Measurements from ENCODE around the gene DNAJC2. TPM values are rescaled to one million over a fixed set of nuclear protein-coding genes. Genes with fewer than 3 reads are reported as not detected.
A peak's percentile ranks its signal among the peaks of the same experiment; 100 is the strongest.
"Not testable (repeated sequence)": the region's sequence is repeated elsewhere in the genome, so short reads cannot be mapped to it uniquely, and the experiment has no call there.

Gene DNAJC2
- total RNA-seq, 1 donor from 2014 or later = 35.8 TPM

GRCh38 chr7:103292122-103292521 lies 52.4 kb downstream of the DNAJC2 start:
- H3K4me1 Mint-ChIP-seq (ENCODE audit: unreplicated experiment) = peaks cover 12% of the 10 kb centered on the region
- H3K4me3 Mint-ChIP-seq (ENCODE audit: unreplicated experiment) = no peak overlapping the region
- H3K36me3 Mint-ChIP-seq (ENCODE audit: low read depth, unreplicated experiment) = no peaks in the 10 kb centered on the region
- DNase-seq (ENCODE audit: low spot score) = no peak
- peaks cover 3% of the 10 kb centered on the region for H3K27me3 Mint-ChIP-seq (ENCODE audit: unreplicated experiment)
- no peak for TF ChIP-seq CTCF (IDR thresholded peaks at IDR 0.05; ENCODE audit: unreplicated experiment)
- no peaks in the 10 kb centered on the region for H3K9me3 Mint-ChIP-seq (ENCODE audit: unreplicated experiment)
- H3K27ac Mint-ChIP-seq (ENCODE audit: unreplicated experiment) = no peak overlapping the region

DNA sequence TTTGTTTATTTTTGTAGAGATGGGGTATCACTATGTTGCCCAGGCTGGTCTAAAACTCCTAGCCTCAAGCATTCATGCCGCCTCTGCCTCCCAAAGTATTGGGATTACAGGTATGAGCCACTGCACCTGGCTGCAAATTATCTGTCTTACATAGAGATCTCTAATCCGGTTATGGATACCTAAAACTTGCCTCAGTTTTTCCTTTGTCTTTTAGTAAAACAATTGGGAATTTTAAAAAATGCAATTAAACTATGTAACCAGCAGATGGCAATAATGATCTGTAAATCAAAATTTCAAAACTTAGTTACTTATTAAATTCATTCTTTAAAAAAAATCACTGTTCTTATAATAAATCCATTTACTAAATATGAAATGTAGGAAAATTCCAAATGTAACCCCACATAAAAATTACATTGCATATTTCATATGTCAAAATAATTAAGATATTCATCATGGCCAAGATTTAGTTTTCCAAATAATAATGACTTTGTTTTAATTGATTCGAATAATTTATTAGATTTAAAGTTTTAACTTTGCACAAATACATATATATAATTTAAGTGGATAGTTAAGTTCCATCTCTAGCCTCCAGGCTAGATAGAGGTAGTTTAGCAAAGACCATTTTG lies 61.7 kb downstream of the DNAJC2 start:
- not testable (repeated sequence) for DNase-seq (ENCODE audit: low spot score); H3K9me3 Mint-ChIP-seq (ENCODE audit: unreplicated experiment); H3K27ac Mint-ChIP-seq (ENCODE audit: unreplicated experiment); H3K4me1 Mint-ChIP-seq (ENCODE audit: unreplicated experiment); H3K4me3 Mint-ChIP-seq (ENCODE audit: unreplicated experiment); H3K27me3 Mint-ChIP-seq (ENCODE audit: unreplicated experiment); H3K36me3 Mint-ChIP-seq (ENCODE audit: low read depth, unreplicated experiment)
- TF ChIP-seq CTCF (IDR thresholded peaks at IDR 0.05; ENCODE audit: unreplicated experiment) = peak; percentile 34

DNA sequence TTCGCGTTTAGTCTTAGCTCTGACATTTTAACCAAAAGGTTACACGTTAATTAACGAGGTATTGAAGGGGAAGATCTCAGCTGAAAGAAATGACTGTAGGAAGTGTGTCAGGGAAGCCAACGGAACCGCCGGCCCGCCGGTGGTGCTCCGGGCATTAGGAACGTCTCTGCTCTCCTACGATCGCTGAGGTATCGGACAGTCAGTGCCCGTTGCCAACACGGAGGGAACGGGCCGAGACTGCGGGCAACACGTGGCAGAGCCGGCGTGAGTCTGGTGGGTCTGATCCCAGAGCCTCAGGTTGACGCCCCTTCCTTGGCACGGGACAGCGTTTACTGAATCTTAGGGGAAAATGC lies 63.8 kb downstream of the DNAJC2 start:
- H3K9me3 Mint-ChIP-seq (ENCODE audit: unreplicated experiment); H3K27me3 Mint-ChIP-seq (ENCODE audit: unreplicated experiment); H3K4me1 Mint-ChIP-seq (ENCODE audit: unreplicated experiment); H3K27ac Mint-ChIP-seq (ENCODE audit: unreplicated experiment); H3K36me3 Mint-ChIP-seq (ENCODE audit: low read depth, unreplicated experiment): not testable (repeated sequence)
- peak overlapping the region; percentile 88 for H3K4me3 Mint-ChIP-seq (ENCODE audit: unreplicated experiment)
- DNase-seq (ENCODE audit: low spot score) = peak; percentile 5

- H3K36me3 Mint-ChIP-seq (ENCODE audit: low read depth, unreplicated experiment); H3K27ac Mint-ChIP-seq (ENCODE audit: unreplicated experiment); H3K4me1 Mint-ChIP-seq (ENCODE audit: unreplicated experiment); H3K9me3 Mint-ChIP-seq (ENCODE audit: unreplicated experiment); H3K27me3 Mint-ChIP-seq (ENCODE audit: unreplicated experiment): not testable (repeated sequence)
- peak overlapping the region; percentile 88 for H3K4me3 Mint-ChIP-seq (ENCODE audit: unreplicated experiment)
- DNase-seq (ENCODE audit: low spot score) = peak; percentile 55
Observed at GRCh38 chr7:103279963-103280802, 64.4 kb downstream of the DNAJC2 start.

DNA sequence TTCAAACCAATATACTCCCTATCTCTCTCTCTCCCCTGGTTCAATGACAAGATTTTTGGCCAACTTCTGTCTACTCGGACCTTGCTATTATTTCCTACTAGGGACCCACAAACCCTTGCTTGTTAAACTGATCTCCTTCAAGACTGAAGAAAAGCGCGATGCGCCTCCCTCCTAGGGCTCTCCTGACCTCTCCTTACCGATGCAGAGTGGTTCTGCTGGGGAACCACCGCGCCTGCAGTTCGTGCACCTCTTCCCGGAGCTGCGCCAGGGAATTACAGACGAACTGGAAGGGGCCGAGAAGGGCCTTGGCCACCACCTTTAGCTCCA lies 65.0 kb downstream of the DNAJC2 start:
- DNase-seq (ENCODE audit: low spot score) = peak; percentile 19

GRCh38 chr7:103278195-103278594 lies 66.4 kb downstream of the DNAJC2 start:
- H3K4me3 Mint-ChIP-seq (ENCODE audit: unreplicated experiment); H3K27ac Mint-ChIP-seq (ENCODE audit: unreplicated experiment); H3K4me1 Mint-ChIP-seq (ENCODE audit: unreplicated experiment); H3K9me3 Mint-ChIP-seq (ENCODE audit: unreplicated experiment); H3K36me3 Mint-ChIP-seq (ENCODE audit: low read depth, unreplicated experiment); H3K27me3 Mint-ChIP-seq (ENCODE audit: unreplicated experiment); DNase-seq (ENCODE audit: low spot score): not testable (repeated sequence)

More for the DNA sequence above, 65.0 kb downstream of the DNAJC2 start:
- not testable (repeated sequence) for H3K4me1 Mint-ChIP-seq (ENCODE audit: unreplicated experiment); H3K9me3 Mint-ChIP-seq (ENCODE audit: unreplicated experiment); H3K27ac Mint-ChIP-seq (ENCODE audit: unreplicated experiment); H3K36me3 Mint-ChIP-seq (ENCODE audit: low read depth, unreplicated experiment); H3K27me3 Mint-ChIP-seq (ENCODE audit: unreplicated experiment)
- peak overlapping the region; percentile 26 for H3K4me3 Mint-ChIP-seq (ENCODE audit: unreplicated experiment)

DNA sequence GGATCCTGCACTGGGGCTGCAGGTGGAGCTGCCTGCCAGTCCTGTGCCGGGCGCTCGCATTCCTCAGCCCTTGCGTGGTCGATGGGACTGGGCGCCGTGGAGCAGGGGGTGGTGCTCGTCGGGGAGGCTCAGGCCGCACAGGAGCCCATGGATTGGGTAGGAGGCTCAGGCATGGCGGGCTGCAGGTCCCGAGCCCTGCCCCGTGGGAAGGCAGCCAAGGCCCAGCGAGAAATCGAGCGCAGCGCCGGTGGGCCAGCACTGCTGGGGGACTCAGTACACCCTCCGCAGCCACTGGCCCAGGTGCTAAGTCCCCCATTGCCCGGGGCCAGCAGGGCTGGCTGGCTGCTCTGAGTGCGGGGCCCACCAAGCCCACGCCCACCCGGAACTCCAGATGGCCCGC lies 69.7 kb downstream of the DNAJC2 start:
- not testable (repeated sequence) for H3K36me3 Mint-ChIP-seq (ENCODE audit: low read depth, unreplicated experiment); H3K9me3 Mint-ChIP-seq (ENCODE audit: unreplicated experiment); H3K4me1 Mint-ChIP-seq (ENCODE audit: unreplicated experiment); H3K4me3 Mint-ChIP-seq (ENCODE audit: unreplicated experiment); H3K27me3 Mint-ChIP-seq (ENCODE audit: unreplicated experiment); H3K27ac Mint-ChIP-seq (ENCODE audit: unreplicated experiment); DNase-seq (ENCODE audit: low spot score)

DNA sequence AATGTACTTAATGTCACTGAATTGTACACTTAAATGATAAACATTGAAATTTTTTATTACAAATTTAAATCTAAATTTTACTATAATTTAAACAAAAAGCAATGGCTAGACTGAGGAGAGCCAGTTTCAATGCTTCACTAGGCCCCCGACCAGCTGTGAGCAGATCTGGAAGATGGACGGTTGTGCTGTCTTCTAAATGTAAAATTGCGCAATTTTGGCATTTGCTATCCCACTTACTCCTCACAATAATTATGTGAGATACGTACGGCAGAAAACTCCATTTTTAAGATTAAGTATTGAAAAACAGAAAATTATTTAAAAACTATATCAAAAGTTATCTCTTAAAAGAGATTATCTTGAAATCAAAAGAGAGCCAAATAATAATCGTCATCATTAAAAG lies 71.2 kb downstream of the DNAJC2 start:
- not testable (repeated sequence) for H3K4me1 Mint-ChIP-seq (ENCODE audit: unreplicated experiment); H3K36me3 Mint-ChIP-seq (ENCODE audit: low read depth, unreplicated experiment); H3K9me3 Mint-ChIP-seq (ENCODE audit: unreplicated experiment); H3K27me3 Mint-ChIP-seq (ENCODE audit: unreplicated experiment); H3K4me3 Mint-ChIP-seq (ENCODE audit: unreplicated experiment); H3K27ac Mint-ChIP-seq (ENCODE audit: unreplicated experiment); DNase-seq (ENCODE audit: low spot score)

- not testable (repeated sequence) for H3K36me3 Mint-ChIP-seq (ENCODE audit: low read depth, unreplicated experiment)
Observed at GRCh38 chr7:103266229-103266628, 78.3 kb downstream of the DNAJC2 start.

DNA sequence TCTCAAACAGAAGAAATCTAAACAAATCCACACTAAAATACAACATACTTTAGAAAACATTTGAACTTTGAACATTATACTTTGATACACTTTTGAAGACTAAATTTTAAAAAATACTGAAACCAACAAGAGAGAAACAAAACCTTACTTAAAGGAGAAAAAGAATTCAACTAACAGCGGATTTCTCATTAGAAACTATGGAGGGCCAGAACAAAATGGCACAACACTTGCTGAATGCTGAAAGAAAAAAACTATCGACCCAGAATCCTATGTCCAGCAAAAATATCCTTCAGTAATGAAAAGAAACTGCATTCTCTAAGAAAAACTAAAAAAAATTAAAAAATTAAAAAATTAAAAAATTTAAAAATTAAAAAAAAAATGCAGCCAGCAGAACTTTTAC lies 80.5 kb downstream of the DNAJC2 start:
- DNase-seq (ENCODE audit: low spot score); H3K4me3 Mint-ChIP-seq (ENCODE audit: unreplicated experiment); H3K27me3 Mint-ChIP-seq (ENCODE audit: unreplicated experiment); H3K9me3 Mint-ChIP-seq (ENCODE audit: unreplicated experiment); H3K27ac Mint-ChIP-seq (ENCODE audit: unreplicated experiment); H3K36me3 Mint-ChIP-seq (ENCODE audit: low read depth, unreplicated experiment); H3K4me1 Mint-ChIP-seq (ENCODE audit: unreplicated experiment): not testable (repeated sequence)

More at GRCh38 chr7:103266229-103266628, 78.3 kb downstream of the DNAJC2 start:
- not testable (repeated sequence) for H3K4me1 Mint-ChIP-seq (ENCODE audit: unreplicated experiment); H3K4me3 Mint-ChIP-seq (ENCODE audit: unreplicated experiment); H3K27ac Mint-ChIP-seq (ENCODE audit: unreplicated experiment); H3K9me3 Mint-ChIP-seq (ENCODE audit: unreplicated experiment); H3K27me3 Mint-ChIP-seq (ENCODE audit: unreplicated experiment); DNase-seq (ENCODE audit: low spot score)

Data from endothelial cell (in vitro differentiated cells).